ENCODE data around the gene EXOC3L4.
A peak's percentile ranks its signal among the peaks of the same experiment; 100 is the strongest.

The EXOC3L4 gene

GRCh38 chr14:103121846-103122584, 27.5 kb downstream of the EXOC3L4 start:
- DNase-seq (ENCODE audit: low spot score): peak; percentile 55

- DNase-seq (ENCODE audit: low spot score): no peak
These were observed 28.0 kb downstream of the EXOC3L4 start for GRCh38 chr14:103122585-103122946.

GRCh38 chr14:103122947-103123633, 28.6 kb downstream of the EXOC3L4 start, which contains the start of gene TNFAIP2:
Gene TNFAIP2, plus strand, starts transcription at chr14:103123461. Its CDS starts 2,997 bp downstream, at chr14:103126458.
- peak; percentile 73 for DNase-seq (ENCODE audit: low spot score)

- DNase-seq (ENCODE audit: low spot score): peak; percentile 58
These were observed 29.3 kb downstream of the EXOC3L4 start for GRCh38 chr14:103123634-103124500.

GRCh38 chr14:103124501-103125001, 30.0 kb downstream of the EXOC3L4 start:
- no peak for DNase-seq (ENCODE audit: low spot score)

- no peak for DNase-seq (ENCODE audit: low spot score)
These were observed 30.9 kb downstream of the EXOC3L4 start for GRCh38 chr14:103125098-103126070.

GRCh38 chr14:103126088-103126872, 31.8 kb downstream of the EXOC3L4 start:
- DNase-seq (ENCODE audit: low spot score): no peak

- DNase-seq (ENCODE audit: low spot score): no peak
These were observed 32.4 kb downstream of the EXOC3L4 start for GRCh38 chr14:103126873-103127304.

- no peak for DNase-seq (ENCODE audit: low spot score)
These were observed 32.8 kb downstream of the EXOC3L4 start for GRCh38 chr14:103127356-103127755.

- DNase-seq (ENCODE audit: low spot score): no peak
These were observed 33.5 kb downstream of the EXOC3L4 start for GRCh38 chr14:103127861-103128598.

GRCh38 chr14:103128631-103129300, 34.2 kb downstream of the EXOC3L4 start:
- no peak for DNase-seq (ENCODE audit: low spot score)

- DNase-seq (ENCODE audit: low spot score): no peak
These were observed 34.9 kb downstream of the EXOC3L4 start for GRCh38 chr14:103129301-103130016.

- no peak for DNase-seq (ENCODE audit: low spot score)
These were observed 35.7 kb downstream of the EXOC3L4 start for GRCh38 chr14:103130017-103130764.

GRCh38 chr14:103130965-103131364, 36.4 kb downstream of the EXOC3L4 start:
- DNase-seq (ENCODE audit: low spot score): no peak

GRCh38 chr14:103131580-103131979, 37.1 kb downstream of the EXOC3L4 start:
- no peak for DNase-seq (ENCODE audit: low spot score)

GRCh38 chr14:103132381-103133209, 38.1 kb downstream of the EXOC3L4 start:
- no peak for DNase-seq (ENCODE audit: low spot score)

Measured in AG08395 (cell line).